Measurements from ENCODE around the gene ARSI. TPM values are rescaled to one million over a fixed set of nuclear protein-coding genes. Genes with fewer than 3 reads are reported as not detected.

Gene ARSI
- total RNA-seq, 1 donor from 2014 or later: 3.5 TPM

GRCh38 chr5:150258130-150258529 is 44.6 kb downstream of the ARSI start:
- intact Hi-C loops (cut with DNase I): no loop called here

GRCh38 chr5:150257424-150257823 is 45.3 kb downstream of the ARSI start:
- no peaks in the 10 kb centered on the region for H3K9me3 ChIP-seq
- intact Hi-C loops (cut with DNase I): no loop called here
- TF ChIP-seq CTCF (IDR thresholded peaks at IDR 0.05): no peak
- peaks cover 3% of the 10 kb centered on the region for H3K27me3 ChIP-seq (ENCODE audit: low read depth)
- ATAC-seq: no peak
- no peak overlapping the region for H3K27ac ChIP-seq
- DNase-seq: no peak
- no peaks in the 10 kb centered on the region for H3K4me1 ChIP-seq
- no peak overlapping the region for H3K4me3 ChIP-seq
- no peaks in the 10 kb centered on the region for H3K36me3 ChIP-seq

More at GRCh38 chr5:150258130-150258529, 44.6 kb downstream of the ARSI start:
- Histone ChIP-seq H3K36me3 (no peaks in the 10 kb centered on the region), H3K4me3 (no peak overlapping the region), H3K4me1 (no peaks in the 10 kb centered on the region), H3K27me3 (ENCODE audit: low read depth) (peaks cover 3% of the 10 kb centered on the region), H3K9me3 (no peaks in the 10 kb centered on the region), H3K27ac (no peak overlapping the region)
- ATAC-seq: no peak
- no peak for DNase-seq
- TF ChIP-seq CTCF (IDR thresholded peaks at IDR 0.05): no peak

- DNase-seq (no peak), ATAC-seq (no peak)
- no peaks in the 10 kb centered on the region for H3K36me3 ChIP-seq
- no peaks in the 10 kb centered on the region for H3K4me1 ChIP-seq
- intact Hi-C loops (cut with DNase I): no loop called here
- H3K9me3 ChIP-seq: no peaks in the 10 kb centered on the region
- TF ChIP-seq CTCF (IDR thresholded peaks at IDR 0.05): no peak
- peaks cover 3% of the 10 kb centered on the region for H3K27me3 ChIP-seq (ENCODE audit: low read depth)
- no peak overlapping the region for H3K4me3 ChIP-seq
- no peak overlapping the region for H3K27ac ChIP-seq
Measured at GRCh38 chr5:150256410-150257064, 46.2 kb downstream of the ARSI start.

- intact Hi-C loops (cut with DNase I): no loop called here
- Histone ChIP-seq H3K27me3 (ENCODE audit: low read depth) (peaks cover 3% of the 10 kb centered on the region), H3K4me1 (no peaks in the 10 kb centered on the region), H3K9me3 (no peaks in the 10 kb centered on the region), H3K36me3 (no peaks in the 10 kb centered on the region), H3K4me3 (no peak overlapping the region), H3K27ac (no peak overlapping the region)
- no peak for TF ChIP-seq CTCF (IDR thresholded peaks at IDR 0.05)
- DNase-seq (no peak), ATAC-seq (no peak)
Measured at GRCh38 chr5:150255659-150256409, 46.9 kb downstream of the ARSI start.

GRCh38 chr5:150254774-150255173 is 47.9 kb downstream of the ARSI start:
- DNase-seq (no peak), ATAC-seq (no peak)
- intact Hi-C loops (cut with DNase I): no loop called here
- H3K27ac ChIP-seq: no peak overlapping the region
- no peaks in the 10 kb centered on the region for H3K4me1 ChIP-seq
- peaks cover 3% of the 10 kb centered on the region for H3K27me3 ChIP-seq (ENCODE audit: low read depth)
- no peak overlapping the region for H3K4me3 ChIP-seq
- no peak for TF ChIP-seq CTCF (IDR thresholded peaks at IDR 0.05)
- H3K9me3 ChIP-seq: no peaks in the 10 kb centered on the region
- H3K36me3 ChIP-seq: no peaks in the 10 kb centered on the region
